HG03139 (cell line): ENCODE results near the gene KIFAP3.

ENCODE experiments used
- ATAC-seq: cut with Tn5 transposase; IDR thresholded peaks from one replicate; pipeline ENCODE4 v1.9.1; 2021; ENCODE audit not compliant: unreplicated experiment

The KIFAP3 gene

DNA sequence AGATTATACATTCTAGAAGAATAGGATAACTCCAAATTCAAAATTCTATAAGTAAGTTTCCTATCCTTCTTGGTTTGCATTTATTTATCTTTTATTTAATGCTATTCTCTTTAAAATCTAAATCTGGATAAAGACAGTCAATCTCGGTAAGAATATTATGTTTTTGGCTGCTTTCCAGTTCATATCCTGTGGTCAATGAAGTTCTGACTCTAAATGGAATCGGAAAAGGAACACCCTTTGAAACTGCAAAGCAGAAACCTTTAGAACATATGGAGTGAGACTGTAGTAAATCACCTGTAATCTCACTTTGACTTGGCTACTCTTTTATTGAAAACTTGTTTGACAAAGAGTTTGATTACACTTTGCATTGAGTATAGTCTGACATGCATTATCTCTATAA lies 85.2 kb downstream of the KIFAP3 start:
- ATAC-seq = no peak

DNA sequence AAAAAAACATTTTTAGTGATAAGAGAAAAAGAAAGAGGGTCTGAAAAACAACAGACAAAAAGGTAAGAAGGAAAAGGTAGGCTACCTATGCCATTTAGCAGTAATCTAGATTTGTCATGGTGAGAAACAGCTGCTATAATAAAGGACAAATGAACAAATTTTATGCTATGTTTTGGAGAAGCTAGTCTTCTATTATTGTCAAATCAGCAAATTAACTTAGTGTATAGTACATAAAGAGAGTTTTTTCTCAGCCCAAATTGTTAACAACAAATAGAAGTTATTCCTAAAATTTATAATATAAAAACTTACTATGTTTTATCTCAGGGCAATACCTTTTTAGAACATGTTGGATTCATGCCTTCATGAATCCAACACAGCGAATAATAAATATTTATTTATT lies 88.7 kb downstream of the KIFAP3 start:
- no peak for ATAC-seq

DNA sequence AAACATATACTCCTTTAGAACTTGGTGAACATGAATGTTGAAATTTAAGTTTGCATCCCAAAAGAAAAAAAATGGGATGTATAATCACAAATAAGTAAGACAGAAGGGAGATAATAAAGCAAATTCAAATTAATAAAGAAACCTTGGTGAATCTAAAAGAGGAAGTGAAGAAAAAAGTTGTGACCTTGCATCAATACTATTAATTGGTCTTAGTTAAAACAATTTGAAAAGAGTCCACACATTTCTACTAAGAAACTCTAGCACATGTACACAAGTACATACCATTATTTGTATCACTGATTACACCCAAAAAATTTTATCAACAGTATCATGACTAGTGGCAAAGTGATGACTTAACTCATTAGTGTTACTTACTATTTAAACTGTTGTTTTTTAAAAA lies 100.4 kb downstream of the KIFAP3 start:
- ATAC-seq = no peak

DNA sequence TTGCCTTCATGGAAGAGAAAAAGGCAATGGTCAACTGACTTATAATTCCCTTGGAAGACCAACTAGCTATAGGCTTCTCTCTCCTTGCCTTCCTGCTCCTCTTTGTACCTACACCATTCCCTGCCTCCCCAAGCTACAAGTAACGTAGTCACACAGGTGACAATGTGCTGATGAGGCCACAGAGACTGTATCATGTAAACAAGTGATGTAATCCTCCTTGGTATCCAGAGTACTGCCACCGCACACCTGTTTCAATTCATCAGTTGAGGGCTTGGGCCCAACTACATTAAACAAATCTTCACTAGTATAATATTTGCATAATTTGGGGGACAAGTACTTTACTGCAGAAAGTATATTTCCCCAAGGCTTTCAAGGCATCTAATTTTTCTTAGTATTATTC lies 104.4 kb downstream of the KIFAP3 start:
- no peak for ATAC-seq

DNA sequence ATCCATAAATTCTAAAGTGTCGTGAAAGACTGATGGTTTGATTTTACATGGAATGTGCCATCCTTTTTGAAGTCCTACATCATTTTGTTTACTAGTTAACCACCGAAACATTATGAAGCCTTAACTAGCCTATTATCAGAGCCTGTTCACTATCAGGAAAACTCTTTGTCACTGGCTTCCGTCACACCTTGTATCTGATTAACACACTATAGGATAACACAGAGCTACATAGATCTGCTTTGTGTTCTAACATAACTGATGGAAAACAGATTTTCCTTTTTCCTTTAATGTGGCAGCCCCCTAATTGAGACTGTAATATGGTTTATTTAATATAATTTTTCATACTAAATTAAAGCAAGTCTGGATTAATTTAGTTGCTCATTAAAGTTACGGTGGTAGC lies 106.3 kb downstream of the KIFAP3 start:
- no peak for ATAC-seq

DNA sequence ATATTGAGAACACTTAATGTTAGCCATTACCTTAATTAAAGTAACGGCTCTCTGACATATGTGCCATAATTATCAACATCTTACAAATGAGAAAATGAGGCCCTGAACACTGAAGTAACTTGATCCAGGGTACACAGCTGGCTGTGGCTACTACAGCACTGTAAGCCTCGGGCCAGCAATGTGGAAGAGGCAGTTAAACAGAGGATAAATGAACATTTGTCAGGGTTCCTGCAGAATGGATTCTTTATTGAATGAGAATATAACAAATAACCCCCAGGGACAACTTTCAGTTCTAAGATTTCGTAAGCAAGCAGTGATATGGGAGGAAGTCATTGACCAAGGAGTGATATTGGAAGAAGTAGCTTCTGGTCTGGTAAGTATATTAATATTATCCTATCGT lies 110.3 kb downstream of the KIFAP3 start:
- no peak for ATAC-seq

DNA sequence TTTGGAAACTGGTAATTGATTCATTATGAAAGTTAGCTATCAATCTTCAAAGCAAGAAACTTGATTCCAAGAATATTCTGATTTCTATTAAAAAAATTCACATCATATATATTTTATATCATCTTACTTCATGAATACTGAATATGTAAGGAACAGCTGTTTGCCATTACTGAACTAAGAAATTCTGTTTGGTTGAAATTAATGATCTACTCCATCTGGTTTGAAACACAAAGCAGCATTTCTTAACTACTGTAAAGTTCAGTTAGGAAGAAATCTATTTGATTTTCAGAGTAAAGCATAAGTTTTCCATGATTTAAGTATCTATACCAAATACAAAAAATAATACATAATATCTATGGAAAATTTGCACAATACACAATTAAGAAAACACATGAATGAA lies 114.8 kb downstream of the KIFAP3 start:
- ATAC-seq = no peak

DNA sequence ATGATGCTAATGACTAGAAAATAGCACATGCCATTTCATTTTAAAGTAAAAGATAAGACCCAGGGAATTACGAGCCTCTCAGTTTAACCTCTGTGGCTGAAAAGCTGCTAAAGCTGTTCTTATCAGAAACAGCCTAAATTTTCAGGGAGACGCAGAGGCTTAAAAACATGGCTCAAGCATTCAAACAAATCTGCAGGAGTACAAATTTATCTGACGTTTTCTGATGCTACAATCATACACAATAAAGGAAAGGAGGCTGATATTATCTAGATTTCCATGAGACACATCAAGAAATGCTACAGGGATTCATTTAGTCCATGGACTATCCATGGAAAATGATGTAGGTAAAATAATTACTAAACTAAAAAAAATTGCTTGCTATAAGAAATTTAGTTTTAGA lies 115.5 kb downstream of the KIFAP3 start:
- no peak for ATAC-seq

DNA sequence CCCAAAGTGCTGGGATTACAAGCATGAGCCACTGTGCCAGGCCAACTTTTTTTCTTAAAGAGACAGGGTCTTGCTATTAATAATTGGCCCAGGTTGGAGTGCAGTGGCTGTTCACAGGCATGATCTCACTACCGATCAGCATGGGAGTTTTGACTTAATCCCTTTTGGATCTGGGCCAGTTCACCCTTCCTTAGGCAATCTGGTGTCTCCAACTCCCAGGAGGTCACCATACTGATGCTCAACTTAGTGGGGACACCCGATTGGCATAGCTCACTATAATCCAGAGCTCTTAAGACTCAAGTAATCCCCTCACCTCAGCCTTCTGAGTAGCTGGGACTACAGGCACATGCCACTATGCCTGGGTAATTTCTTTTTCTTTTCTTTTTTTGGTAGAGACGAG lies 116.6 kb downstream of the KIFAP3 start:
- no peak for ATAC-seq

DNA sequence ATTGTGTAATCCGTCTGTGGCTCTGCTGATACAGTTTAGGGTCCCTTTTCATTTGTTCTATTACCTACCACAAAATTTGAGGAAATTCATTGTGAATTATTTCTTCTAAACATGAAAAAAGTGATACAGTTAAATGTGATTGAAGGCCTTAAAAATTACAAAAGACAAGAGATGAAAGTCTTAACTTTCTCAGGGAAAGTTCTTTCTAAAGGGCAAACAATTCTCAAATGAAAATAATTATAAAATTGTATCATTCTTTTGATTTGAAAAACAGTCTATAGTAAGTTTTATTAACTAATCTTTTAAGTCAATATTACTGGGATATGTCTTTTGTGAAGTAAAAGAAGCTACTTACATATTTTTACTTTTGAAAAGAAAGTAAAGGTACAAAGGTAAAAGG lies 123.4 kb downstream of the KIFAP3 start:
- ATAC-seq = no peak

DNA sequence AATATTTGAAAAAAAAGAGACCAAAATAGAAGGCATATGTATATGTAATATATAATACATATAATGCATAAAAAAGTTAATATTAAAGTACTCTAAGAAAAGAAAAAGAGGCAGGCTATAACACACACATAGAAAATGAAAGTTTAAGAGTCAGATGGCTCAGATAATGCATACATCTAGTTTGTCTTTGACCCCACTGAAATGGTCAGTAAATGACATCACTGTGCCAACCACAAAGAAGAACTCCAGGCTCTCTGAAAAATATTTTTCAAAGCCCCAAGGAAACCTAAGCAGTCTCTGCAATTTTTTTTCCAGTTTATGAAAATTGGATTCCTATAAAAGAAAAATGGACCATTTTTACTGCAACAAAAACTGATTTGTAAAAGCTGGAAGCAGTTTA lies 125.4 kb downstream of the KIFAP3 start:
- no peak for ATAC-seq

DNA sequence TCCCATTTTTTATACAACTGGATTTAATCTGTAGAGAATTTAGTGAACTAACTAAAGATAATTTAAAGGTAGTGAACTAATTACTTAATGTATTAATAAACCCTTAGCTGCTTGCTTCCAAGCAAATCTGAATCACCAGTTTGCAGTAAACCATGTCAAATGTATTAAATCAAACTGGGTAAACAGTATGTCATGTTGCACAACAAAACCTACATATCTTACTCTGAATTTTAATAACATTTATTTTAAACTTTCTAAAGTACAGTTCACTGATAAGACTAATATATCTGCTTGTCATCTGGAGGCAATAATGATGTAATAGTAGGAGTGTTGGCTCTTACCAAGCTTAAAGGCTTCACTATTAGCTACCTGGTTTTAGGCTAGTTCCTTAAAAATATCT lies 128.3 kb downstream of the KIFAP3 start:
- no peak for ATAC-seq

DNA sequence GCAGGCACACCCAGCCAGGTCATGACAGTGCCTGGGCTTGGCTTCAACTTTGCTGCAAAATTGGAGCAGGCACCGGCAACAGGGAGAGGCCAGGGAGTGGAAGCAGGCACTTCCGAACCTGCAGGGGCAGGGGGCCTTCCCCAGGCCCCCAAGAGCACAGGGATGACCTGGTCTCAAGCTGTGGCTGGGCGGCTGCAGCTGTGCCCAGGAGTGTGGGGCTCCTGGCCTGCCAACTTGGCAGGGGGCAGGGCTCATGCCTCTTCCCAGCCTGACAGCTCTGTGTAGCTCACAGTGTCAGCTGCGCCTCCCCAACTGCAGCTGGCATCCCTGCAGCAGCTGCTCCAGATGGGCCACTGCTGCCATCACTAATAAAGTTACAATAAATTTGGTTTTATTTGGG lies 129.3 kb downstream of the KIFAP3 start:
- ATAC-seq = no peak

DNA sequence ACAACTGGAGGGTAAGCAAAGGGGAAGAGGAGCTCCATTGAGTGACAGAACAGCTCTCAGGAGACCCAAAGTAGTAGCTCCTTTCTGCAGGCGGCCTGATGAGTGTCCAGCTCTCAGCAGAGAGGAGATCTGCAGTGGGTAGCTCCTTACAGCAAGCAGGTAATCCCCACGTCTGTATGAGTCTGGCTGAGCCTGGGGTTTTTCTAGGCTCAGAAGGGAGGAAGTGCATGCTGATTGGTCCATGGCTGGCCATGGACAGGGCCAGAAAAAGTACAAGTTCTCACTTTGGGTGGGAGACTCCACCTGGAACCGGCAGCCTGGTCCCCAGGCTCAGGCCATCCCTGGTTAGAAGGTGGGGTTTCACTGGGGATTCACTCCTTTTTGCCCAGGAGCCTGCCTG lies 129.9 kb downstream of the KIFAP3 start:
- ATAC-seq = no peak

DNA sequence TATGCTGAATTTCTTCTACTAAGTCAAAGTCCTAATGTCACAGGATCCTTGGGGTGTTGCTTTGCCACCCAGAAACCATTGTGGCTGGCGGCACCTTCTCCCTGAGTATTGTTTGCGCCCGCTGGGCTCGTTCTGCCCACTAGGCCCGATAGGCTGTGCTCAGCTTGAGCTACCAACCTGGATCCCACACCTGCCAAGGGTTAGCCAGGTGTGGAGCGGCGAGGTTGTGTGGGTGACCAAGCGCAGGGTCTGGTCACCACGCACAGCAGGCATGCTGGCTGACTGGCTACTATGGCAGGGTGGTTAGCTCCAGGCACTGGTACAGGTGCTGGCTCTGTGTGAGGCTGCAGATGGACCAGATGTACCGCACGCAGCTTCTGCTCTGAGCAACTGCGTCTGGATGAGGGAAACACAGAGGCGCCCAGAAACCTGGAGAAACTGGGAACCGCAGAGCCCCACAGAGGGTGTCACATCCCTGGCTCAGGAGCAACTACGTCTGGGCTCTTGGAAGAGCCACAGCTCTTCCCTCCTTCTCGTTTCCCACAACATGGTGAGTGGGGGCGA lies 130.4 kb downstream of the KIFAP3 start:
- no peak for ATAC-seq

DNA sequence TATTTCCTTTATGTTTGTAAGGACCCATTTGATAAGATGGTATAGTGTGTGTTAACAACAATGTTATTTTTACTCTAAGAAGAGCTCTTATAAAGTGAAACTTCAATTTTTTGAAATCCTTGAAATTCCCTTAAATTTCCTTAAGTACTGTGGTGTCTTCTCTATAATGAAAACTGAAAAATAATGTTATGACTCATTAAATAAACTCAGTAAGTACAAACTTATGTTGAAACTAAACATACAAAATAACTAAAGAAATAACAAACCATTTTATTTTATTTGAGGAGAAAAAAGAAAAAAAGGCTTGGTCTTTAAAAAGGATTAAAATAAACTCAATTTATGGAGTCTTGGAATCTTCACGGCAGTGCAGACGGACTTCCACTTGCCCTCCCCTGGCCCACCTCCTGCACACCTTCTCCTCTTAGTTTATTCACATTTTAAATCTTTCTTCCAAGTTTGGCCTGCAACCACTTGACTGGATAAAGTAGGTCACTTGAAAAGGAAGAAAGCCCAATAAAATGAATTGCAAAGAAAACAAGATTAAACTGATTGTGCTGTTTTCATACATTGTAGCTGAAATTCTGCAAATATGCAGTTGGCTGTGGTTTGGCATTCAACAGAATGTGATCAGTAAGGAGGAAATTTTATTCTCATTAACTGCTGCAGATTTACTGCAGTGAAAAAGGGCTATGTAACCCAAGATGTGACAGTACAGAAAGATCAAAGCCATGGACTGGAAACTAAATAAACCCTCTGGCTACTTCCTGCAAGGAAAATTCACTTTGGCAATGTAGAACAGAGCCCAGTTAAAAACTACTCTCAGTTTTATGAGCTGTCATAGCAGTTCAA lies 132.3 kb downstream of the KIFAP3 start:
- no peak for ATAC-seq

DNA sequence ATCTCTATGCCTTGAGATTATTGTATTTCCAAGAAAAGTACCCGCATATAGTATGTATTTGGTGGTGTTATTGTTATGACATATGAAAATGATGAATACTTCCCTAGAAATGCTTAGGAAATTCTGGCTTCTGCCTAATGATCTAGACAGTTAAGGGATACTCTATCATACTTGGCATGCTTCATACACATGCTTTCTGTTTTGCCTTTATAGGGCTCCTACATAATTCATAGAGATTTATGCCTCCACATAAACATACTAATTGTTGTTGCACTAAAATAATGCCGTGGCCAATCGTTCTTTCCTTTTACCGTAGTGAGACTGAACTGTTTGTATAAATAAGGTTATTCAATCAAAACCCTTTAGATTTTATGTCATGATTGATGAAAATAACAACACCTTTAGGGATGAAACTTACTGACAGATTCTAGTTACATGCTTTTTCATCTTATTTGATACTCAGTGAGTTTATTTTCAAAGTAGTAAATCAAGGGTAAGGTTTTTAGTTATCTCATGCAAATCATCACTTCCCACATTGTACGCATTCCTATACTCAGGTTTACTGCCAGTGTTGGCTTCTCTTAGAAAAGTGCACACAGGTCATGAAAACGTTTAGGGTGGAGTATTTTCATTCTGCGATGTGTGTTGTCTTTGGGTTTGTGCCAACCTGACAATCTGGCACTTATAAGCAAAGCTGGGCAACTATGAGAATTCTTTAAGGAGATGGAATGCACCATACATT lies 140.3 kb downstream of the KIFAP3 start:
- no peak for ATAC-seq

DNA sequence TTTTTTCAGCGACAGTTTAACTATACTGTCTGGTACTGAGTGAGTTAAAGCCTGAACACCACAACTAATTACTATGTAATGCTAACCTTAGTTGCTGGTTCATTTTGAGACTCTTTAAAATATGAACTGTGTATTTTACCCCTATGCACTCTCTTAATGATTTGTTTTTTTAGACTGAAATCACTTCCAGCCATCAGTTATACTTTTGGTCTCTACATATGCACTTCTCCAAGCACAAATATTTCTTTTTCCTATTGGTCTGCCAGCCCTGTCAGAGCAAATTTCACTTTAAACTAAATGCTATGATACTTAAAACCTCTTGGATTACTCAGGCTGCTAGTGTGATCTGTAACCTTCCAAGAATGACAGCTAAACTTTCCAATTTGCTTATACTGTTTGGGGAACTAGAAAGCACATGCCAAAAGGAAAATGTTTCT lies 142.7 kb downstream of the KIFAP3 start:
- ATAC-seq = no peak

DNA sequence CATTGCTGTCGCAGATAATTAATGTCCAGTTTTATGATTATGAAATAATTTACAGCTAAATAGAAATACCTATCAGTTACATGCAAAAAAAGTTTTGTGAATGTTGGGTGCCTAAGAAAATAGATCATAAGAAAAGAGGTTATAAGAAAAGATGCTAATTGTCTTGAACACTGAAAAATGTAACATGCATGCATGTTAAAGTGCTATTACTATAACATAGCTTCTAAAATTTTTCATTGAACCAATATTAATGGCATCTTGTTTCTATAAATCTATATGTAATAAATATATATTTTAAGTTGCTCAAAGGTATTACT lies 145.3 kb downstream of the KIFAP3 start:
- no peak for ATAC-seq

DNA sequence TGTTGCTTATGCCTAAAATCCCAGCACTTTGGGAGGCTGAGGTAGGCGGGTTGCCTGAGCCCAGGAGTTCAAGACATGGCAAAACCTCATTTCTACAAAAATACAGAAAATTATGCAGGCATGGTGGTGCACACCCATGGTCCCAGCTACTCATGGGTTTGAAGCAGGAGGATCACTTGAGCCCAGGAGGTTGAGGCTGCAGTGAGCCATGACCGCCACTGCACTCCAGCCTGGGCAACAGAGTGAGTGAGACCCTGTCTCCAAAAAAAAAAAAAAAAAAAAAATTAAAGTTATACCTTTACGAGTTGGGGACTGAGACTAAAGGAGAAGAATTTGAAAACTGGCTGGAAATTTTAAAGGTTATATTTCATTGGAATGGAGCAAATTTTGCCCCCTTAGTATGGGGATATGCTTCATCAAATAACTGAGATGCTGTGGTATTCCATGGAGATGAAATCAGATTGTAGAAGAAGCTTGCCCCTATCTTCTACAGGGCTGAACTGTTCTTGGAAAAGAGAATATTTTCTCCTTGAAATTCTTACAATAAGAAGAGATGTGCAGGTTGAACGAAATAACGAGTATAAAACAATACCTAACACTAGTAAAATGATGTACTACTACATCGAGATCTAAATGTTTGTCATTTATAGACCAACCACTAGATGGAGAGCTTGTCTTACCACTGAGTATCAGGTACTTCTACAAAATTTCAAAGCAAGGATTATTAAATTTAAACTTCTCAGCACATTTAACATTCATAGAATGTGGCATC lies 145.9 kb downstream of the KIFAP3 start:
- ATAC-seq = peak; percentile 69
